CD4-positive, alpha-beta T cell treated with Interleukin-17A for 4 hours (primary cell): ENCODE data around the gene FGFR3.
A peak's percentile ranks its signal among the peaks of the same experiment; 100 is the strongest.
"Not testable (repeated sequence)": the region's sequence is repeated elsewhere in the genome, so short reads cannot be mapped to it uniquely, and the experiment has no call there.

Source experiments
- DNase-seq: peaks from one replicate; pipeline ENCODE4 v3.0.0-alpha.2; 2020; ENCODE audit warnings: mixed read lengths

FGFR3 gene

DNA sequence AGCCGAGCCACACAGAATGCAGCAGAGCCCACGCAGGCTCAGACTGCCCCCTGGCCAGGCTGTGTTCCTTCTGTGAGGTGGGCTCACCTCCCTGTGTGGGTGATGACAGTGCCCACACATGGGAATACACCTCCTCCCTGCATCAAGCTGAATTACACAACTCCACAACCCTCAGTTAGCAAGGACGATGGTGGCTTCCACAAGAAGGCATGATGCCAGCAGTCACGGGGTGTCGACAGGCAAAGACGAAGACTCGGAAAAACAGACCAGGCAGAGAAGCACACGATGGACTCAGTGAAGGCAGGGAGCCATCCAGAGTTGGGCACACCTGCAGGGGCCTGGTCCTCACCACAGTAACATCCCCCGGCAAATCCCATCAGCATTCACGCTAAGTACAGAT lies 50.8 kb downstream of the FGFR3 start:
- no peak for DNase-seq

- DNase-seq = not testable (repeated sequence)
Measured at GRCh38 chr4:1844618-1845017, 51.5 kb downstream of the FGFR3 start.

GRCh38 chr4:1846580-1846979 lies 53.5 kb downstream of the FGFR3 start:
- no peak for DNase-seq

GRCh38 chr4:1850276-1850675 lies 57.2 kb downstream of the FGFR3 start:
- DNase-seq = no peak

GRCh38 chr4:1851160-1851559 lies 58.1 kb downstream of the FGFR3 start:
- no peak for DNase-seq

- DNase-seq = no peak
Measured at GRCh38 chr4:1851575-1852410, 58.7 kb downstream of the FGFR3 start.

DNA sequence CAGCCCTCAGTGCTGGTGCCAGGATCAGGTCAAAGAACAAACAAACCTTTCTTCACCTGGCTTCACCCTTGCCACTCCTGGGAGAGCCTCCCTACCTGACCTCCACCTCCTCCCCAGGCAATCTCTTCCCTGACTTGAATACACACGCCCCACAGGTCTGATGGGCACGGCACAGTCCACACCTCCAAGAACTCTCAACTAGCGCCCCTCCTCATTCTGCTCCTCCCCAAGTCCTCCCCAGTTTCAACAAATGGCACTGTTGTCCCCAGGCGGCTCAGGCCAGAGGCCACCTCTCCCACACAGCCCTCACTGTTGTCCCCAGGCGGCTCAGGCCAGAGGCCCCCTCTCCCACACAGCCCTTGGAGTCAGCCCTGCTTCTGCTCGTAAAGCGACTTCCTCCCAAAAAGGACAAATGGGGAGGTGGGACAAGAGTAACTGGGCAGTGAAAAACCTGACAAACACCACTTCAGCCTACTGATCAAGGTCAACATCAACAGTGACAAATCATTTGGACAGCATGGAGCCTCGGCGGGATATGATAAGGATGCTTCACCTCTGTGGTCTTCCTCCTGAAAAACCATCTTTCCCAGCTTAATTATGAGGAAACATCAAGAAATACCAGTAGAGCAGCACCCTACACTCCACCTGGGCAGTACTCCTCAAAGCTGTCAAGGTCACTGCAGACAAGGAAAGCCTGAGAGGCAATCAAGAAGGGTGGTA lies 60.0 kb downstream of the FGFR3 start:
- no peak for DNase-seq

DNA sequence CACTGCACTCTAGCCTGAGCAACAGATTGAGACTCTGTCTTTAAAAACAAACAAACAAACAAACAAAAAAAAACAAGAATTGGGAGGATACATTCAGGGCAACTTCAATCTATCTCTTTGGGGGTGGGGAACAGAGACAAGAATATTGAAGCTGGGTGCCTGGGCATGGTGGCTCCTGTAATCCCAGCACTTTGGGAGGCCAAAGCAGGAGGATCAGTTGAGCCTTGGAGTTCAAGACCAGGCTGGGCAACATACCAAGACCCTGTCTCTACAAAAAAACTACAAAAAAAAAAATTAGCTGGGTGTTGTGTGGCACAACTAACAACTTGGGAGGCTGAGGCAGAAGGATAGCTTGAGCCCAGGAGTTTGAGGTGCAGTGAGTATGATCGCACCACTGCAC lies 61.7 kb downstream of the FGFR3 start:
- no peak for DNase-seq

GRCh38 chr4:1855333-1856070 lies 62.4 kb downstream of the FGFR3 start:
- DNase-seq = peak; percentile 20

DNA sequence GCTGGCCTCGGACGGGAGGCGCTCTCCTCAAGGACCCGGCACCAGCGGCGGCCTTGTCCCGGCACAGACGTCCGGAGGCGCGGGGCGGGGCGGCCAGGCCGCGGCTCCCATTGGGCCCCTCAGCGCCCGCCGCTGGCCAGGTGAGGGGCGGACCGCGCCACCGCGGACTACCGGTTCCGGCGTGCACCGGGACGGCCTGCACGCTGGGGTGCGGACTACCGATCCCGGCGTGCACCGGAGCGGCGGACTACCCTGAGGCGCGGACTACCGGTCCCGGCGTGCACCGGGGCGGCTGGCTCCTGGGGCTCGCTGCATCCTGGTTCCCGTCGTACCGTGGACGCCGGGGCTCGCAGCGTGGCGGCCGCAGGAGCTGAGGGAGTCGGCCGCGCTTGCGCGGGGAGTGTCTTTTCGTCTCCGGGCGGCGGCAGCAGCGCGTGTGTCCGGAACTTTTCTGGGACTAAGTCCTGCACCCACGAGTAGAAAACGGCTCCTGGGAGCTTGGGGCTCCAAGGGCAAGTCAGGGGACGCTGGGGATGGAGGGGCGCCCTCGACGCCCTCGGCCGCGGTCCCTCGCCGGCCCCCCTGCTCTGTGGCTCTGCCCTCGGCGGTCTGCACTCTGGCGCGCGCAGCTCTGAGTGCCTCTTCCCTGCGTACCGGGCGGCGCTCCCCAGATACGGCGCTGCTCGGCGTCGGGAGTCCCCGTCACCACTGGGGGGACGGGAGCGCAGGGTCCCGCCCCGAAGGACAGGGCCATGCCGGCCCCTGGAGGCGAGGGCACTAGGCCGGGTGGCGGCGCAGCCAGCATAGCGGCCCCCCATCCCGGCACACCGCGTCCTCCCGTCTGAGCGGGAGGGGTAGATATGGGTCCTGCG lies 63.2 kb downstream of the FGFR3 start, which contains the start of gene LETM1:
LETM1 (minus strand) TSS at position 86 of the 872 bp plus-strand sequence. CDS start 206 bp downstream, outside the sequence.
- DNase-seq = peak; percentile 95

- no peak for DNase-seq
Measured at GRCh38 chr4:1856943-1857699, 64.0 kb downstream of the FGFR3 start.

DNA sequence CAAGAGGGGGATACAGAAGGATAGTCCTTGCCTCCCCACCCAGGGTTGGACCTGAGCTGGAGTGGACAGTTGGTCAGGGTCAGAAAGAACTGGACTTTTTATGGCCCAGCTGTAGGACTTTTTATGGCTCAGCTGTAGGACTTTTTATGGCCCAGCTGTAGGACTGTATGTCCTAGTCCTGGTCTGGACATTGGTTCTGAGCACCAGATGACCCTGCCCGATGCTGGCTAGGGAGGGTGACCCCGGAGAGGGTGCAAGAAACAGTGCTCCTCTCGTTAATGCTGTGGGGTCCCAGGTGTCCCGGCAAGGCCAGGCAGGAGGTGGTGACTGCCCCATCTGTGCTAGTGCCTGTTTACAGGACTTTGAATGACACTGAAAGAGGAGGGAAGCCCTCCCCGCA lies 64.8 kb downstream of the FGFR3 start:
- DNase-seq = no peak
